GM20000 (cell line): Measurements from ENCODE around the gene HSPA1B.

Experiments
- DNase-seq: peaks from one replicate; pipeline ENCODE4 v3.0.0; 2012; ENCODE audit warnings: low spot score
- CTCF ChIP-seq: IDR thresholded peaks from 2 replicates; pipeline ENCODE4 v1.5.1; 2012; ENCODE audit warnings: mild to moderate bottlenecking, control low read depth; ENCODE audit errors: extremely low read depth, missing control alignments

The HSPA1B gene

DNA sequence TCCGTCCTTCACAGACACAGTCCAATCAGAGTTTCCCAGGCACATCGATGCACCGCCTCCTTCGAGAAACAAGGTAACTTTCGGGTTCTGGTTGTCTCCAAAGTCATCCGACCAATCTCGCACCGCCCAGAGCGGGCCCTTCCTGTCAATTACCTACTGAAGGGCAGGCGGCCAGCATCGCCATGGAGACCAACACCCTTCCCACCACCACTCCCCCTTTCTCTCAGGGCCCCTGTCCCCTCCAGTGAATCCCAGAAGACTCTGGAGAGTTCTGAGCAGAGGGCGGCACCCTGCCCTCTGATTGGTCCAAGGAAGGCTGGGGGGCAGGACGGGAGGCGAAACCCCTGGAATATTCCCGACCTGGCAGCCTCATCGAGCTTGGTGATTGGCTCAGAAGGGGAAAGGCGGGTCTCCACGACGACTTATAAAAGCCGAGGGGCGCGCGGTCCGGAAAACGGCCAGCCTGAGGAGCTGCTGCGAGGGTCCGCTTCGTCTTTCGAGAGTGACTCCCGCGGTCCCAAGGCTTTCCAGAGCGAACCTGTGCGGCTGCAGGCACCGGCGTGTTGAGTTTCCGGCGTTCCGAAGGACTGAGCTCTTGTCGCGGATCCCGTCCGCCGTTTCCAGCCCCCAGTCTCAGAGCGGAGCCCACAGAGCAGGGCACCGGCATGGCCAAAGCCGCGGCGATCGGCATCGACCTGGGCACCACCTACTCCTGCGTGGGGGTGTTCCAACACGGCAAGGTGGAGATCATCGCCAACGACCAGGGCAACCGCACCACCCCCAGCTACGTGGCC lies at the start of gene HSPA1B:
TSS of gene HSPA1B (plus strand) at position 453 of the 794 bp plus-strand sequence. CDS start at position 666, 213 bp downstream.
- peak; percentile 89 for DNase-seq
- no peak for TF ChIP-seq CTCF

GRCh38 chr6:31778193-31778592 lies 49.3 kb upstream of the HSPA1B start:
- TF ChIP-seq CTCF = no peak
- no peak for DNase-seq

GRCh38 chr6:31778999-31779885 lies 48.3 kb upstream of the HSPA1B start:
- DNase-seq = no peak
- no peak for TF ChIP-seq CTCF

GRCh38 chr6:31779908-31780307 lies 47.6 kb upstream of the HSPA1B start:
- no peak for TF ChIP-seq CTCF
- DNase-seq = no peak

- DNase-seq = no peak
- no peak for TF ChIP-seq CTCF
Observed at GRCh38 chr6:31780507-31781243, 46.9 kb upstream of the HSPA1B start.

GRCh38 chr6:31781244-31782125 lies 46.1 kb upstream of the HSPA1B start:
- TF ChIP-seq CTCF = no peak
- no peak for DNase-seq
